BLaER1 (cell line): Measurements from ENCODE around the gene SEMA3B.
A peak's percentile ranks its signal among the peaks of the same experiment; 100 is the strongest.

Experiments used
- H3K27ac ChIP-seq: shearing (Covaris generic); formaldehyde crosslinking; 2 replicates; pipeline ENCODE4 v1.8.1; 2022
- H3K27me3 ChIP-seq: shearing (Covaris generic); formaldehyde crosslinking; 2 replicates; pipeline ENCODE4 v1.8.1; 2022
- H3K36me3 ChIP-seq: shearing (Covaris generic); formaldehyde crosslinking; 2 replicates; pipeline ENCODE4 v1.8.1; 2022
- H3K4me1 ChIP-seq: shearing (Covaris generic); formaldehyde crosslinking; 2 replicates; pipeline ENCODE4 v1.8.1; 2022
- H3K4me2 ChIP-seq: shearing (Covaris generic); formaldehyde crosslinking; 2 replicates; pipeline ENCODE4 v1.8.1; 2022
- H3K4me3 ChIP-seq: shearing (Covaris generic); formaldehyde crosslinking; 2 replicates; pipeline ENCODE4 v1.8.1; 2022
- H3K9ac ChIP-seq: shearing (Covaris generic); formaldehyde crosslinking; 2 replicates; pipeline ENCODE4 v1.8.1; 2022
- H3K9me3 ChIP-seq: shearing (Covaris generic); formaldehyde crosslinking; 2 replicates; pipeline ENCODE4 v1.8.1; 2022
- H4K20me1 ChIP-seq: shearing (Covaris generic); formaldehyde crosslinking; 2 replicates; pipeline ENCODE4 v1.8.1; 2022
- Cebpa-rat ChIP-seq: shearing (Covaris generic); IDR thresholded peaks from 2 replicates; pipeline ENCODE4 v1.8.1; 2022

SEMA3B gene

DNA sequence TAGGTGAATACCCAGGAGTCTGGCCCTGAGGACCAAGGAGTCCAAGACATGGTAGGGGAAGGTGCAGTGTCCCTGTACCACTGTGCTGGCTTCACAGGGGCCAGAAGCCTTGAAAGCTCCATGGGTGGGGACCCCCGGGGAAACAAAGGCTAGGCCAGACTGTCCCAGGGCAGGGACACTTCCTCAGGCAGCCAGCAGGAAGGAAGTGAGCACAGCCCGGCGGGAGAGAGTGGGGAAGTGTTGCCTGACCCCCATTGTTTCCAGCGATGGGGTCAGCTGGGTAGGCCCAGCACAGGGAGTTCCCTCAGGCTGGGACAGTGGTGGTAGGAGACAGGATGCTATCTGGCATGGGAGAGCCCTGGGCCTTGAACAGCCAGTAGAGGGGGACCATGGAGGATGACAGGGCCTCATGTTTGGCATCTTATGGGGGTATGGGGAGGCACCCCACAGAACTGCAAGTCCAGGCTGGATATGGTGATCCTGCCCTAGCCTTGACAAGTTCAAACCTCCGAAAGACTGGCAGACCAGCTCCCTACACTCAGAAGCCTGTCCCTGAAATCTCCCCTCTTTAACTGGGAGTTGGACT, 54.8 kb downstream of the SEMA3B start:
- H4K20me1 ChIP-seq, result peaks cover 31% of the 10 kb centered on the region
- no peaks in the 10 kb centered on the region for H3K27me3 ChIP-seq
- H3K9me3 ChIP-seq, result no peaks in the 10 kb centered on the region
- peaks cover 61% of the 10 kb centered on the region for H3K4me1 ChIP-seq
- peak overlapping the region; percentile 33 for H3K4me2 ChIP-seq
- no peak overlapping the region for H3K4me3 ChIP-seq
- H3K27ac ChIP-seq, result peak overlapping the region; percentile 48
- no peak overlapping the region for H3K9ac ChIP-seq
- TF ChIP-seq Cebpa-rat, result no peak
- peaks cover 45% of the 10 kb centered on the region for H3K36me3 ChIP-seq

GRCh38 chr3:50324351-50325112, 55.6 kb downstream of the SEMA3B start:
- peaks cover 26% of the 10 kb centered on the region for H4K20me1 ChIP-seq
- peaks cover 57% of the 10 kb centered on the region for H3K4me1 ChIP-seq
- H3K36me3 ChIP-seq, result peaks cover 43% of the 10 kb centered on the region
- H3K27me3 ChIP-seq, result no peaks in the 10 kb centered on the region
- H3K27ac ChIP-seq, result no peak overlapping the region
- H3K4me3 ChIP-seq, result no peak overlapping the region
- TF ChIP-seq Cebpa-rat, result no peak
- H3K4me2 ChIP-seq, result no peak overlapping the region
- H3K9ac ChIP-seq, result no peak overlapping the region
- no peaks in the 10 kb centered on the region for H3K9me3 ChIP-seq

- TF ChIP-seq Cebpa-rat, result no peak
- peaks cover 26% of the 10 kb centered on the region for H4K20me1 ChIP-seq
- no peak overlapping the region for H3K27ac ChIP-seq
- no peak overlapping the region for H3K4me3 ChIP-seq
- no peak overlapping the region for H3K9ac ChIP-seq
- H3K27me3 ChIP-seq, result no peaks in the 10 kb centered on the region
- no peaks in the 10 kb centered on the region for H3K9me3 ChIP-seq
- H3K4me2 ChIP-seq, result no peak overlapping the region
- H3K36me3 ChIP-seq, result peaks cover 43% of the 10 kb centered on the region
- peaks cover 52% of the 10 kb centered on the region for H3K4me1 ChIP-seq
Observed at GRCh38 chr3:50325113-50325480, 56.1 kb downstream of the SEMA3B start.

DNA sequence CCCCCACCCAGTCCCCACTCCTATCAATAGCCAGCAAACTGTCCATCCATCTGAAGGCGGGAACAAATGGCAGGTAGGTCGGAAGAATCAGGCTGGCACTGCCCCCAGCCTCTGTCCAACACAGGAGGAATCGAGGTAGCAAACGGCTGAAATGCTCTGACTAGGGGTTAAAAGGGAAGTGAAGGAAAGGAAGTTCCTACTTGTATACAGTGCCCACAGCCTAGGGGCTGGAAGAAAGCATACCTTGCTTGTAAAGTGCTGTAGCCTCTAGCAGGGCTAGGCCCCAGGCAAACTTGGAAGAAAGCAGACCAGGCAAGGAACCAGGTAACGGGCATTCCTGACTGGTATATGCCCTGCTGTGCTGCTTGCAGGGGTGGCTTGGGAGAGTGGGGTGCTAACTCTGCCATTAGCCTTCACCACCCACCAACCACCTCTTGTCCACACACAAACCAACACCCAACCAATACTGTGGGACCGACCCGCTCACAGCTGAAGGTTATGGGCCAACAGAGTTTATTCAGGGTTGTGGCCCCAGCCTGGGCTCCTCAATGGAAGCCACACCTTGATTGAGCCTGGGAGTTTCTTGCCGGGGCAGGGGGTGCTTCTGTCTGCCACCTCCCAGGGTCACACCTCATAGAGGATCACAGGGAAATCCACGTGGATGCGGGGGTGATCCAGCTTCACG, 56.7 kb downstream of the SEMA3B start:
- Histone ChIP-seq H3K36me3 (peaks cover 48% of the 10 kb centered on the region), H3K9ac (0 out of 2 replicates have a peak overlapping the region, but pooled peaks have one; percentile 24), H3K4me1 (peaks cover 47% of the 10 kb centered on the region), H3K4me3 (no peak overlapping the region), H3K27me3 (no peaks in the 10 kb centered on the region), H3K9me3 (no peaks in the 10 kb centered on the region), H4K20me1 (peaks cover 27% of the 10 kb centered on the region), H3K4me2 (no peak overlapping the region), H3K27ac (no peak overlapping the region)
- TF ChIP-seq Cebpa-rat, result no peak

GRCh38 chr3:50326182-50326541, 57.2 kb downstream of the SEMA3B start:
- Histone ChIP-seq H3K27ac (no peak overlapping the region), H4K20me1 (peaks cover 33% of the 10 kb centered on the region), H3K4me3 (no peak overlapping the region), H3K9me3 (no peaks in the 10 kb centered on the region), H3K4me1 (peaks cover 47% of the 10 kb centered on the region), H3K4me2 (no peak overlapping the region), H3K27me3 (no peaks in the 10 kb centered on the region), H3K9ac (0 out of 2 replicates have a peak overlapping the region, but pooled peaks have one; percentile 24), H3K36me3 (peaks cover 53% of the 10 kb centered on the region)
- TF ChIP-seq Cebpa-rat, result no peak

DNA sequence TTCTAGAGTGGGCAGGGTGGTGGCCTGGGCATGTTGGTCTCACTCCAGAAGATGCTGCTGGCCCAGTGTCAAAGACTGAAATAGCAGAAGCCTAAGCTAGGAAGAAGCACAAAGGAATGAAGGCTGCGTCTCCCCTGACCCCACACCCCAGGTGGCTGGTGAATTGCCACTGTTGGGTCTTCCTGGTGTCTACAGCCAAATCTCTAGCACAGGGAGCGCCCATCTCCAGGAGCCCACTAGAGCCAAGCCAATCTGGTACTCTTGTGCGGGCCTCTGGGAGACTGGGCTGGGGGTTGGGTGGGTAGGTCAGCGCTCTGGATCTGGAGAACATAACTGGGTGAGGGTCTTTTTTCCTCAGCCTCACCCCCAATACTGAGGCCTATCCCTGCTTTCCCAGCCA, 58.2 kb downstream of the SEMA3B start:
- H3K36me3 ChIP-seq, result peaks cover 63% of the 10 kb centered on the region
- H4K20me1 ChIP-seq, result peaks cover 42% of the 10 kb centered on the region
- no peaks in the 10 kb centered on the region for H3K27me3 ChIP-seq
- H3K9me3 ChIP-seq, result no peaks in the 10 kb centered on the region
- no peak for TF ChIP-seq Cebpa-rat
- H3K4me2 ChIP-seq, result peak overlapping the region; percentile 98
- peaks cover 43% of the 10 kb centered on the region for H3K4me1 ChIP-seq
- peak overlapping the region; percentile 87 for H3K4me3 ChIP-seq
- peak overlapping the region; percentile 87 for H3K27ac ChIP-seq
- peak overlapping the region; percentile 90 for H3K9ac ChIP-seq
